Right cardiac atrium (tissue), 5 donors: ENCODE measurements around the gene RPL29. TPM values are rescaled to one million over a fixed set of nuclear protein-coding genes. Genes with fewer than 3 reads are reported as not detected.

Experiments used
- ATAC-seq, 2 donors: fragments of 200-7000 bp; cut with Tn5 transposase; one replicate each; pipeline versions ENCODE4 v1.8.0 to v1.9.1; 2020; ENCODE audit warnings: moderate library complexity in 2 of 2, mild to moderate bottlenecking in 1 of 2
- DNase-seq, 3 donors: peaks; one replicate each; pipeline ENCODE4 v3.0.0-alpha.2; 2020
- H3K27ac ChIP-seq: one replicate; pipeline ENCODE4 v1.5.1; 2013; ENCODE audit warnings: mild to moderate bottlenecking, low read length, control low read depth, moderate library complexity
- H3K27me3 ChIP-seq: one replicate; pipeline ENCODE4 v1.6.1; 2013; ENCODE audit not compliant: control insufficient read depth, insufficient read depth
- H3K4me1 ChIP-seq: one replicate; pipeline ENCODE4 v1.6.1; 2013; ENCODE audit warnings: low read length; ENCODE audit not compliant: control insufficient read depth, insufficient read depth
- H3K4me3 ChIP-seq: one replicate; pipeline ENCODE4 v1.5.1; 2013; ENCODE audit warnings: low read length, control low read depth
- H3K9me3 ChIP-seq: one replicate; pipeline ENCODE4 v1.6.1; 2013; ENCODE audit warnings: low read length; ENCODE audit not compliant: control insufficient read depth
- WGBS: extraction: QIAGEN DNeasy Blood & Tissue Kit; methylation state at CpG from one replicate; pipeline ENCODE4 v1.1.7; 2013; 5-methylcytosine and 5-hydroxymethylcytosine counted together
- intact Hi-C, 4 donors: fragments of 100-400 bp; cut with DNase I; formaldehyde crosslinking; loops; one replicate each; pipeline versions ENCODE4 v1.11.0 to v1.14.0; 2022 to 2023
- polyA plus RNA-seq: library from polyadenylated mRNA; stranded (reverse); fragments of 200-250 nt; gene quantifications from one replicate; pipeline ENCODE4 v1.2.3, GENCODE V29; 2013
- total RNA-seq, 4 donors: library from RNA; stranded (reverse); fragmentation: NEBNext Ultra II Directional; extraction: Animal tissue kit (Norgen Biotek cat#: 25700); gene quantifications; one replicate each; pipeline ENCODE4 v1.2.1, GENCODE V29; 2021
- donor health status: healthy with polysubstance abuse.
- donor health status: DM: no; HTN: yes; CAD: no.
- donor health status: DM: no; HTN: no; CAD: no.
- donor health status: DM: no; HTN: yes; CAD: no; lungs with severe emphysema.
- donor health status: DM: yes; HTN: yes; CAD: no.

RPL29 gene
- total and polyA plus RNA-seq, 5 donors, result 548 to 1,285 (median 645) TPM

- ATAC-seq, result no peak
- peak in 1 of 3 donors; percentile 57 for DNase-seq
- intact Hi-C loops, result no loop called here
- Histone ChIP-seq H3K4me3 (no peak overlapping the region), H3K27me3 (no peaks in the 10 kb centered on the region), H3K27ac (peak overlapping the region; percentile 40), H3K9me3 (no peaks in the 10 kb centered on the region), H3K4me1 (peaks cover 37% of the 10 kb centered on the region)
- WGBS, result 42% methylated on average over 4 of the region's 4 CpGs
Observed at GRCh38 chr3:52026041-52026440, 30.3 kb upstream of the RPL29 start.

GRCh38 chr3:52025453-52025852 lies 29.8 kb upstream of the RPL29 start:
- intact Hi-C loops, result no loop called here
- 61% methylated on average over 7 of the region's 7 CpGs for WGBS
- Histone ChIP-seq H3K9me3 (no peaks in the 10 kb centered on the region), H3K27ac (peak overlapping the region; percentile 40), H3K4me3 (no peak overlapping the region), H3K4me1 (peaks cover 41% of the 10 kb centered on the region), H3K27me3 (no peaks in the 10 kb centered on the region)
- DNase-seq, result peak in 1 of 3 donors; percentile 63
- no peak for ATAC-seq

GRCh38 chr3:52024765-52025452 lies 29.2 kb upstream of the RPL29 start:
- no peak overlapping the region for H3K4me3 ChIP-seq
- ATAC-seq (peak in 1 of 2 donors; percentile 2), DNase-seq (peak in 1 of 3 donors; percentile 13)
- H3K4me1 ChIP-seq, result peaks cover 47% of the 10 kb centered on the region
- H3K9me3 ChIP-seq, result no peaks in the 10 kb centered on the region
- intact Hi-C loops, result no loop called here
- 70% methylated on average over 6 of the region's 6 CpGs for WGBS
- peak overlapping the region; percentile 98 for H3K27ac ChIP-seq
- no peaks in the 10 kb centered on the region for H3K27me3 ChIP-seq

GRCh38 chr3:52023860-52024764 lies 28.4 kb upstream of the RPL29 start:
- ATAC-seq (no peak), DNase-seq (peak in 1 of 3 donors; percentile 43)
- WGBS, result 42% methylated on average over 8 of the region's 8 CpGs

GRCh38 chr3:52023101-52023770 lies 27.5 kb upstream of the RPL29 start:
- intact Hi-C loops, result no loop called here
- WGBS, result 81% methylated on average over 3 of the region's 3 CpGs
- Histone ChIP-seq H3K27me3 (no peaks in the 10 kb centered on the region), H3K4me1 (peaks cover 59% of the 10 kb centered on the region), H3K9me3 (no peaks in the 10 kb centered on the region), H3K27ac (peak overlapping the region; percentile 98), H3K4me3 (peak overlapping the region; percentile 21)
- ATAC-seq (no peak), DNase-seq (peak in 1 of 3 donors; percentile 32)

More at GRCh38 chr3:52023860-52024764, 28.4 kb upstream of the RPL29 start:
- Histone ChIP-seq H3K9me3 (no peaks in the 10 kb centered on the region), H3K4me3 (peak overlapping the region; percentile 21), H3K27me3 (no peaks in the 10 kb centered on the region), H3K27ac (peak overlapping the region; percentile 98), H3K4me1 (peaks cover 53% of the 10 kb centered on the region)
- intact Hi-C loops, result no loop called here

- Histone ChIP-seq H3K4me3 (peak overlapping the region; percentile 17), H3K4me1 (peaks cover 59% of the 10 kb centered on the region), H3K27ac (peak overlapping the region; percentile 98), H3K27me3 (no peaks in the 10 kb centered on the region), H3K9me3 (no peaks in the 10 kb centered on the region)
- DNase-seq (peak; percentile 62 to 85 (median 82)), ATAC-seq (peak; percentile 15 to 34)
- intact Hi-C loops, result no loop called here
- 42% methylated on average over 20 of the region's 20 CpGs for WGBS
Observed at GRCh38 chr3:52022323-52023100, 26.8 kb upstream of the RPL29 start.

- WGBS, result 43% methylated on average over 10 of the region's 10 CpGs
- no peaks in the 10 kb centered on the region for H3K9me3 ChIP-seq
- no peak overlapping the region for H3K4me3 ChIP-seq
- peaks cover 61% of the 10 kb centered on the region for H3K4me1 ChIP-seq
- peak overlapping the region; percentile 98 for H3K27ac ChIP-seq
- DNase-seq (peak; percentile 66 to 86 (median 86)), ATAC-seq (peak in 1 of 2 donors; percentile 8)
- intact Hi-C loops, result no loop called here
- H3K27me3 ChIP-seq, result no peaks in the 10 kb centered on the region
Observed at GRCh38 chr3:52021489-52022268, 26.0 kb upstream of the RPL29 start.

GRCh38 chr3:52020796-52021195 lies 25.1 kb upstream of the RPL29 start:
- Histone ChIP-seq H3K27ac (peak overlapping the region; percentile 98), H3K27me3 (no peaks in the 10 kb centered on the region), H3K9me3 (no peaks in the 10 kb centered on the region), H3K4me1 (peaks cover 59% of the 10 kb centered on the region), H3K4me3 (no peak overlapping the region)
- DNase-seq, result peak in 1 of 3 donors; percentile 57
- intact Hi-C loops, result no loop called here
- WGBS, result 72% methylated on average over 7 of the region's 7 CpGs
- no peak for ATAC-seq

- DNase-seq, result peak; percentile 83 to 93 (median 89)
- peaks cover 55% of the 10 kb centered on the region for H3K4me1 ChIP-seq
- H3K27ac ChIP-seq, result peak overlapping the region; percentile 98
Observed at GRCh38 chr3:52019352-52020080, 23.8 kb upstream of the RPL29 start.

More at GRCh38 chr3:52019352-52020080, 23.8 kb upstream of the RPL29 start:
- H3K27me3 ChIP-seq, result no peaks in the 10 kb centered on the region
- intact Hi-C loops, result loop anchor here in 1 of 4 donors (5.0 kb wide), 1 partner anchor 33 kb away; no protein-coding TSS in a partner anchor
- H3K4me3 ChIP-seq, result no peak overlapping the region
- no peaks in the 10 kb centered on the region for H3K9me3 ChIP-seq
- ATAC-seq, result peak; percentile 74 to 75
- 17% methylated on average over 17 of the region's 17 CpGs for WGBS
